M059J (cell line): ENCODE data around the gene RPS14. TPM values are rescaled to one million over a fixed set of nuclear protein-coding genes. Genes with fewer than 3 reads are reported as not detected.
"Not testable (repeated sequence)": the region's sequence is repeated elsewhere in the genome, so short reads cannot be mapped to it uniquely, and the experiment has no call there.

Source experiments
- DNase-seq: peaks from one replicate; pipeline ENCODE4 v3.0.0-alpha.2; 2012; ENCODE audit warnings: low read depth
- total RNA-seq: library from RNA; depleted of rRNA; stranded (reverse); fragments of >200 nt; shearing (Covaris generic); gene quantifications from 2 replicates; pipeline ENCODE4 v1.2.3, GENCODE V29; 2014

RPS14 gene
- total RNA-seq, 1 experiment from 2014 or later: 1,643 TPM

GRCh38 chr5:150444770-150445169 is 4.8 kb downstream of the RPS14 start:
- no peak for DNase-seq

GRCh38 chr5:150443242-150444075 is 6.1 kb downstream of the RPS14 start:
- peak; percentile 24 for DNase-seq

- no peak for DNase-seq
Observed at GRCh38 chr5:150442699-150443080, 6.8 kb downstream of the RPS14 start.

- peak; percentile 28 for DNase-seq
Observed at GRCh38 chr5:150441813-150442698, 7.5 kb downstream of the RPS14 start.

- DNase-seq: no peak
Observed at GRCh38 chr5:150440948-150441812, 8.4 kb downstream of the RPS14 start.

- peak; percentile 63 for DNase-seq
Observed at GRCh38 chr5:150438873-150439546, 10.5 kb downstream of the RPS14 start.

- peak; percentile 77 for DNase-seq
Observed at GRCh38 chr5:150436141-150436680, 13.3 kb downstream of the RPS14 start.

GRCh38 chr5:150434464-150434863 is 15.1 kb downstream of the RPS14 start:
- DNase-seq: peak; percentile 93

- DNase-seq: peak; percentile 19
Observed at GRCh38 chr5:150431574-150431973, 18.0 kb downstream of the RPS14 start.

- no peak for DNase-seq
Observed at GRCh38 chr5:150431048-150431447, 18.5 kb downstream of the RPS14 start.

GRCh38 chr5:150429410-150429873 is 20.1 kb downstream of the RPS14 start:
- DNase-seq: no peak

GRCh38 chr5:150428978-150429377 is 20.6 kb downstream of the RPS14 start:
- DNase-seq: no peak

GRCh38 chr5:150428106-150428876 is 21.2 kb downstream of the RPS14 start:
- peak; percentile 57 for DNase-seq

- DNase-seq: not testable (repeated sequence)
Observed at GRCh38 chr5:150426165-150426564, 23.4 kb downstream of the RPS14 start.

- no peak for DNase-seq
Observed at GRCh38 chr5:150422758-150423157, 26.8 kb downstream of the RPS14 start.

- DNase-seq: no peak
Observed at GRCh38 chr5:150422075-150422474, 27.5 kb downstream of the RPS14 start.

GRCh38 chr5:150419630-150420270 is 29.8 kb downstream of the RPS14 start:
- DNase-seq: no peak

- not testable (repeated sequence) for DNase-seq
Observed at GRCh38 chr5:150413902-150414790, 35.4 kb downstream of the RPS14 start.
